Measurements from ENCODE around the gene ACIN1.

Gene ACIN1

GRCh38 chr14:23094666-23095195 lies at the start of gene ACIN1:
ACIN1 (minus strand) TSS chr14:23095136; CDS start chr14:23095112, 24 bp downstream.
- ChIA-PET CTCF (interaction anchor here (0.7 to 3.2 kb wide), 26 partner anchors 9 to 416 kb away, joined by 3 to 38 read pairs (median 5); partner anchors contain the start of genes AJUBA, CDH24, PABPN1 and PRMT5), POLR2A (interaction anchor here (0.6 to 1.6 kb wide), 12 partner anchors 18 to 800 kb away, joined by 3 to 7 read pairs (median 4); partner anchors contain the start of genes HAUS4, PABPN1 and PSMB5)
- DNase-seq (ENCODE audit: extremely low spot score) = peak; percentile 77
- no peak for TF ChIP-seq CTCF (IDR thresholded peaks at IDR 0.05; ENCODE audit: control extremely low read depth, extremely low read depth, low read depth, missing control alignments)

- DNase-seq (ENCODE audit: extremely low spot score) = no peak
- CTCF ChIA-PET = interaction anchor here (1.0 to 5.5 kb wide), 3 partner anchors 8 to 23 kb away, joined by 3 to 32 read pairs (median 3); no protein-coding TSS in a partner anchor
- no peak for TF ChIP-seq CTCF (IDR thresholded peaks at IDR 0.05; ENCODE audit: control extremely low read depth, extremely low read depth, low read depth, missing control alignments)
- POLR2A ChIA-PET = no interaction called here
Measured at GRCh38 chr14:23143911-23144310, 49.0 kb upstream of the ACIN1 start.

- no peak for DNase-seq (ENCODE audit: extremely low spot score)
- POLR2A ChIA-PET = no interaction called here
- TF ChIP-seq CTCF (IDR thresholded peaks at IDR 0.05; ENCODE audit: control extremely low read depth, extremely low read depth, low read depth, missing control alignments) = no peak
- CTCF ChIA-PET = interaction anchor here (1.0 to 5.5 kb wide), 3 partner anchors 9 to 22 kb away, joined by 3 to 32 read pairs (median 3); no protein-coding TSS in a partner anchor
Measured at GRCh38 chr14:23142826-23143225, 47.9 kb upstream of the ACIN1 start.

- ChIA-PET POLR2A (no interaction called here), CTCF (interaction anchor here (1.0 to 5.5 kb wide), 2 partner anchors 21 to 73 kb away, joined by 3 to 32 read pairs; no protein-coding TSS in a partner anchor)
- TF ChIP-seq CTCF (IDR thresholded peaks at IDR 0.05; ENCODE audit: control extremely low read depth, extremely low read depth, low read depth, missing control alignments) = no peak
Measured at GRCh38 chr14:23141706-23142444, 46.9 kb upstream of the ACIN1 start.

GRCh38 chr14:23140371-23140770 lies 45.4 kb upstream of the ACIN1 start:
- DNase-seq (ENCODE audit: extremely low spot score) = no peak
- ChIA-PET CTCF (interaction anchor here (5.5 kb wide), 1 partner anchor 20 kb away, joined by 32 read pairs; no protein-coding TSS in a partner anchor), POLR2A (no interaction called here)
- TF ChIP-seq CTCF (IDR thresholded peaks at IDR 0.05; ENCODE audit: control extremely low read depth, extremely low read depth, low read depth, missing control alignments) = no peak

More at GRCh38 chr14:23141706-23142444, 46.9 kb upstream of the ACIN1 start:
- no peak for DNase-seq (ENCODE audit: extremely low spot score)

- POLR2A ChIA-PET = no interaction called here
- CTCF ChIA-PET = no interaction called here
- no peak for TF ChIP-seq CTCF (IDR thresholded peaks at IDR 0.05; ENCODE audit: control extremely low read depth, extremely low read depth, low read depth, missing control alignments)
- DNase-seq (ENCODE audit: extremely low spot score) = no peak
Measured at GRCh38 chr14:23139874-23140273, 44.9 kb upstream of the ACIN1 start.
